Liver (tissue), 9 donors: ENCODE results near the gene GDF2. TPM values are rescaled to one million over a fixed set of nuclear protein-coding genes. Genes with fewer than 3 reads are reported as not detected.

ENCODE experiments used
- DNase-seq: peaks from one replicate; pipeline ENCODE4 v3.0.0-alpha.2; 2017; ENCODE audit warnings: low spot score
- H3K27ac ChIP-seq, 2 donors: one replicate each; pipeline ENCODE4 v1.7.0; 2013; ENCODE audit warnings: inconsistent platforms in 2 of 2, low read length in 2 of 2, control low read depth in 1 of 2, low read depth in 1 of 2, mild to moderate bottlenecking in 1 of 2
- H3K27me3 ChIP-seq, 4 donors: one replicate each; pipeline versions ENCODE4 v1.6.1 to v1.7.0; 2013; ENCODE audit warnings: low read length in 3 of 4, inconsistent platforms in 1 of 4, mild to moderate bottlenecking in 1 of 4, moderate library complexity in 1 of 4; ENCODE audit not compliant: control insufficient read depth in 4 of 4, insufficient read depth in 4 of 4
- H3K36me3 ChIP-seq, 4 donors: one replicate each; pipeline versions ENCODE4 v1.6.1 to v1.7.0; 2013; ENCODE audit warnings: low read length in 3 of 4, mild to moderate bottlenecking in 3 of 4, low read depth in 1 of 4, moderate library complexity in 1 of 4; ENCODE audit not compliant: control insufficient read depth in 4 of 4, insufficient read depth in 3 of 4
- H3K4me1 ChIP-seq, 4 donors: one replicate each; pipeline versions ENCODE4 v1.6.1 to v1.7.0; 2013; ENCODE audit warnings: low read length in 3 of 4, mild to moderate bottlenecking in 3 of 4, moderate library complexity in 1 of 4; ENCODE audit not compliant: control insufficient read depth in 4 of 4, insufficient read depth in 4 of 4
- H3K4me3 ChIP-seq, 3 donors: one replicate each; pipeline versions ENCODE4 v1.6.1 to v1.7.0; 2013; ENCODE audit warnings: low read length in 3 of 3, control low read depth in 1 of 3, low read depth in 1 of 3, mild to moderate bottlenecking in 1 of 3
- H3K9ac ChIP-seq, 2 donors: one replicate each; pipeline ENCODE4 v1.7.0; 2013; ENCODE audit warnings: low read length in 2 of 2, mild to moderate bottlenecking in 2 of 2, moderate library complexity in 2 of 2, control low read depth in 1 of 2, low read depth in 1 of 2
- H3K9me3 ChIP-seq, 4 donors: one replicate each; pipeline versions ENCODE4 v1.6.1 to v1.7.0; 2013; ENCODE audit warnings: low read length in 3 of 4; ENCODE audit not compliant: control insufficient read depth in 4 of 4
- FOXA1 ChIP-seq: IDR thresholded peaks from 2 replicates; pipeline ENCODE4 v1.6.1; 2016; ENCODE audit warnings: antibody characterized with exemption
- FOXA2 ChIP-seq: IDR thresholded peaks from 2 replicates; pipeline ENCODE4 v1.6.1; 2016; ENCODE audit warnings: antibody characterized with exemption
- GABPA ChIP-seq, 2 donors: IDR thresholded peaks in 1 of 2; conservative IDR thresholded peaks in 1 of 2; 2 replicates each; pipeline ENCODE4 v1.6.1; 2016; ENCODE audit warnings: antibody characterized with exemption in 2 of 2, mild to moderate bottlenecking in 1 of 2, moderate library complexity in 1 of 2
- HNF4G ChIP-seq: IDR thresholded peaks from 2 replicates; pipeline ENCODE4 v1.6.1; 2016; ENCODE audit warnings: antibody characterized with exemption
- RAD21 ChIP-seq, 2 donors: IDR thresholded peaks; 2 replicates each; pipeline ENCODE4 v1.6.1; 2016; ENCODE audit warnings: antibody characterized with exemption in 2 of 2, mild to moderate bottlenecking in 2 of 2
- TAF1 ChIP-seq: conservative IDR thresholded peaks from 2 replicates; pipeline ENCODE4 v1.6.1; 2016; ENCODE audit warnings: antibody characterized with exemption, mild to moderate bottlenecking
- WGBS: extraction: QIAGEN DNeasy Blood & Tissue Kit; methylation state at CpG from one replicate; pipeline ENCODE4 v1.1.7; 2013; 5-methylcytosine and 5-hydroxymethylcytosine counted together
- polyA plus RNA-seq, 2 donors: library from polyadenylated mRNA; stranded (reverse) in 1 of 2; unstranded in 1 of 2; fragments of 200-250 nt in 1 of 2; fragments of >200 nt in 1 of 2; fragmentation: Nextera tagmentation in 1 of 2; extraction: Ambion mirVana in 1 of 2; gene quantifications; one replicate each; pipeline versions ENCODE4 v1.2.1 to v1.2.3, GENCODE V29; 2013 to 2015
- total RNA-seq, 2 donors: library from RNA; depleted of rRNA; stranded (reverse); fragments of >200 nt; gene quantifications; one replicate each; pipeline ENCODE4 v1.2.3, GENCODE V29; 2014
- TF ChIP-seq, protein P1 (sequence below): IDR thresholded peaks from 2 replicates; pipeline ENCODE4 v1.6.1; 2016; ENCODE audit warnings: antibody characterized with exemption
- TF ChIP-seq, protein P2 (sequence below): fragments of 150-350 bp; IDR thresholded peaks from 2 replicates; pipeline ENCODE4 v1.5.1; 2017; ENCODE audit warnings: improper control_type of control experiment, low read depth, low read length; ENCODE audit not compliant: missing input control
- TF ChIP-seq, protein P3 (sequence below): IDR thresholded peaks from 2 replicates; pipeline ENCODE4 v1.6.1; 2016; ENCODE audit warnings: antibody characterized with exemption
- TF ChIP-seq, protein P4 (sequence below): IDR thresholded peaks from 2 replicates; pipeline ENCODE4 v1.6.1; 2016; ENCODE audit warnings: antibody characterized with exemption
- donor health status: healthy.
- donor health status: healthy.
- donor health status: healthy.
- donor health status: healthy.
- donor health status: healthy.

Gene GDF2
- total and polyA plus RNA-seq, 4 donors = 5.6 to 26.9 (median 14.5) TPM

DNA sequence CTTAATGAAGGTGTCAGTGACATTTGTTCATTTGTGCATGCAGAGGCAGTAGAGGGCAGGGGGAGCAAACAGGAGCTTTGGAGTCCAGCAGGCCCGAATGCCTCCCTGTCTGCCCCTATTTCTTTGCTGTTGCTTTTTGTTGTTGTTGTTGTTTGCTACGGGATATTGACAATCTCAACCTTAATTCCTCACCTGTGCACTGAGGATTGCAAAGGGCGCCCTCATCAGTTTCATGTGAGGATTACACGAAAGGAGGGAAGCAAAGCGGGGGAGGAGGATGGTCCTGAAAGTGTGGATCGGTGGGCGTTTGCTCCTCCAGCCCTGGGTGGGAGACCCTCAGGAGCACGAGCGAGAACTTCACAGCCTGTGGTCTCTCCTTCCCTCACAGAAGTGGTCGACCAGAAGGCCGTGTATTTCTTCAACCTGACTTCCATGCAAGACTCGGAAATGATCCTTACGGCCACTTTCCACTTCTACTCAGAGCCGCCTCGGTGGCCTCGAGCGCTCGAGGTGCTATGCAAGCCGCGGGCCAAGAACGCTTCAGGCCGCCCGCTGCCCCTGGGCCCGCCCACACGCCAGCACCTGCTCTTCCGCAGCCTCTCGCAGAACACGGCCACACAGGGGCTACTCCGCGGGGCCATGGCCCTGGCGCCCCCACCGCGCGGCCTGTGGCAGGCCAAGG, 12.7 kb upstream of the GDF2 start:
- H3K36me3 ChIP-seq = no peaks in the 10 kb centered on the region
- no peak overlapping the region for H3K9ac ChIP-seq
- no peak for DNase-seq
- H3K9me3 ChIP-seq = no peaks in the 10 kb centered on the region
- 81% methylated on average over 34 of the region's 34 CpGs for WGBS
- H3K4me3 ChIP-seq = no peak overlapping the region
- H3K4me1 ChIP-seq = no peaks in the 10 kb centered on the region
- H3K27me3 ChIP-seq = no peaks in the 10 kb centered on the region
- H3K27ac ChIP-seq = no peak overlapping the region
- TF ChIP-seq, protein P1, sequence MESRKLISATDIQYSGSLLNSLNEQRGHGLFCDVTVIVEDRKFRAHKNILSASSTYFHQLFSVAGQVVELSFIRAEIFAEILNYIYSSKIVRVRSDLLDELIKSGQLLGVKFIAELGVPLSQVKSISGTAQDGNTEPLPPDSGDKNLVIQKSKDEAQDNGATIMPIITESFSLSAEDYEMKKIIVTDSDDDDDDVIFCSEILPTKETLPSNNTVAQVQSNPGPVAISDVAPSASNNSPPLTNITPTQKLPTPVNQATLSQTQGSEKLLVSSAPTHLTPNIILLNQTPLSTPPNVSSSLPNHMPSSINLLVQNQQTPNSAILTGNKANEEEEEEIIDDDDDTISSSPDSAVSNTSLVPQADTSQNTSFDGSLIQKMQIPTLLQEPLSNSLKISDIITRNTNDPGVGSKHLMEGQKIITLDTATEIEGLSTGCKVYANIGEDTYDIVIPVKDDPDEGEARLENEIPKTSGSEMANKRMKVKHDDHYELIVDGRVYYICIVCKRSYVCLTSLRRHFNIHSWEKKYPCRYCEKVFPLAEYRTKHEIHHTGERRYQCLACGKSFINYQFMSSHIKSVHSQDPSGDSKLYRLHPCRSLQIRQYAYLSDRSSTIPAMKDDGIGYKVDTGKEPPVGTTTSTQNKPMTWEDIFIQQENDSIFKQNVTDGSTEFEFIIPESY = no peak
- peak in 1 of 2 donors; percentile 30 for TF ChIP-seq RAD21 (IDR thresholded peaks at IDR 0.05)
- TF ChIP-seq, protein P2, sequence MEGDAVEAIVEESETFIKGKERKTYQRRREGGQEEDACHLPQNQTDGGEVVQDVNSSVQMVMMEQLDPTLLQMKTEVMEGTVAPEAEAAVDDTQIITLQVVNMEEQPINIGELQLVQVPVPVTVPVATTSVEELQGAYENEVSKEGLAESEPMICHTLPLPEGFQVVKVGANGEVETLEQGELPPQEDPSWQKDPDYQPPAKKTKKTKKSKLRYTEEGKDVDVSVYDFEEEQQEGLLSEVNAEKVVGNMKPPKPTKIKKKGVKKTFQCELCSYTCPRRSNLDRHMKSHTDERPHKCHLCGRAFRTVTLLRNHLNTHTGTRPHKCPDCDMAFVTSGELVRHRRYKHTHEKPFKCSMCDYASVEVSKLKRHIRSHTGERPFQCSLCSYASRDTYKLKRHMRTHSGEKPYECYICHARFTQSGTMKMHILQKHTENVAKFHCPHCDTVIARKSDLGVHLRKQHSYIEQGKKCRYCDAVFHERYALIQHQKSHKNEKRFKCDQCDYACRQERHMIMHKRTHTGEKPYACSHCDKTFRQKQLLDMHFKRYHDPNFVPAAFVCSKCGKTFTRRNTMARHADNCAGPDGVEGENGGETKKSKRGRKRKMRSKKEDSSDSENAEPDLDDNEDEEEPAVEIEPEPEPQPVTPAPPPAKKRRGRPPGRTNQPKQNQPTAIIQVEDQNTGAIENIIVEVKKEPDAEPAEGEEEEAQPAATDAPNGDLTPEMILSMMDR = peak; percentile 5
- TF ChIP-seq FOXA2 = no peak
- TF ChIP-seq, protein P3, sequence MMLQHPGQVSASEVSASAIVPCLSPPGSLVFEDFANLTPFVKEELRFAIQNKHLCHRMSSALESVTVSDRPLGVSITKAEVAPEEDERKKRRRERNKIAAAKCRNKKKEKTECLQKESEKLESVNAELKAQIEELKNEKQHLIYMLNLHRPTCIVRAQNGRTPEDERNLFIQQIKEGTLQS = no peak

DNA sequence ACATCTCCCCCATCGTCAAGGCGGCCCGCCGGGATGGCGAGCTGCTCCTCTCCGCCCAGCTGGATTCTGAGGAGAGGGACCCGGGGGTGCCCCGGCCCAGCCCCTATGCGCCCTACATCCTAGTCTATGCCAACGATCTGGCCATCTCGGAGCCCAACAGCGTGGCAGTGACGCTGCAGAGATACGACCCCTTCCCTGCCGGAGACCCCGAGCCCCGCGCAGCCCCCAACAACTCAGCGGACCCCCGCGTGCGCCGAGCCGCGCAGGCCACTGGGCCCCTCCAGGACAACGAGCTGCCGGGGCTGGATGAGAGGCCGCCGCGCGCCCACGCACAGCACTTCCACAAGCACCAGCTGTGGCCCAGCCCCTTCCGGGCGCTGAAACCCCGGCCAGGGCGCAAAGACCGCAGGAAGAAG, 12.2 kb upstream of the GDF2 start:
- no peaks in the 10 kb centered on the region for H3K4me1 ChIP-seq

More for the DNA sequence above, 12.2 kb upstream of the GDF2 start:
- no peaks in the 10 kb centered on the region for H3K9me3 ChIP-seq
- H3K27me3 ChIP-seq = no peaks in the 10 kb centered on the region
- H3K9ac ChIP-seq = no peak overlapping the region
- no peak overlapping the region for H3K27ac ChIP-seq
- DNase-seq = no peak
- no peaks in the 10 kb centered on the region for H3K36me3 ChIP-seq
- WGBS = 93% methylated on average over 37 of the region's 37 CpGs
- no peak overlapping the region for H3K4me3 ChIP-seq
- TF ChIP-seq, protein P4, sequence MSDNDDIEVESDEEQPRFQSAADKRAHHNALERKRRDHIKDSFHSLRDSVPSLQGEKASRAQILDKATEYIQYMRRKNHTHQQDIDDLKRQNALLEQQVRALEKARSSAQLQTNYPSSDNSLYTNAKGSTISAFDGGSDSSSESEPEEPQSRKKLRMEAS = no peak
- TF ChIP-seq TAF1 (no peak), GABPA (IDR thresholded peaks at IDR 0.05 in 1 of 2, conservative IDR thresholded peaks at IDR 0.05 in 1 of 2) (no peak), FOXA1 (no peak), HNF4G (no peak), RAD21 (IDR thresholded peaks at IDR 0.05) (no peak), FOXA2 (no peak)
- TF ChIP-seq, protein P2 = no peak
